GM21619 (cell line): ENCODE data around the gene UBALD1.

Source experiments
- ATAC-seq: cut with Tn5 transposase; IDR thresholded peaks from one replicate; pipeline ENCODE4 v1.9.1; 2021; ENCODE audit not compliant: unreplicated experiment

The UBALD1 gene

DNA sequence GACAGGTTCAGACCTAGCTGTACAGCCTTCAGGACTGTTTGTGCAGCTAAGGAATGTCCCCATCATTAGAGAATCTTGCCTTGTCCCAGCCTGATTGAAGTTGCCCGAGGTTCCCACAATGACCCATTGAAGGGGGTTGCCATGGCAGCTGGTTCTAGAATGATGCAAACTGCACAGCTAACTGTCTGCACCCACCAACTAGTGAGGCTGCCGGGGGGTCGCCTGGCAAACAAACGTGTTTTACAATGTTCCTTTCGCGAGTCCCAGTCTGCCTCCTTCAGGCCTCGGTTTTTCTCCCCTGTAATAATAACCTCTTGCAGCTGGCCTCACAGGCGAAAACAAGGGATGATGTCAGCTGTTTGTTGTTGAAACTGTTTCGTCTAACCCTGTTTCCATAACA lies 53.1 kb downstream of the UBALD1 start:
- ATAC-seq, result no peak
